GM12872 (cell line): ENCODE data around the gene CUL4A.

Experiments
- TF ChIP-seq, protein P1 (sequence below): IDR thresholded peaks from 3 replicates; pipeline ENCODE4 v1.5.1; 2011; ENCODE audit warnings: low read depth, mild to moderate bottlenecking, low read length, moderate library complexity; ENCODE audit not compliant: insufficient read depth

Gene CUL4A

DNA sequence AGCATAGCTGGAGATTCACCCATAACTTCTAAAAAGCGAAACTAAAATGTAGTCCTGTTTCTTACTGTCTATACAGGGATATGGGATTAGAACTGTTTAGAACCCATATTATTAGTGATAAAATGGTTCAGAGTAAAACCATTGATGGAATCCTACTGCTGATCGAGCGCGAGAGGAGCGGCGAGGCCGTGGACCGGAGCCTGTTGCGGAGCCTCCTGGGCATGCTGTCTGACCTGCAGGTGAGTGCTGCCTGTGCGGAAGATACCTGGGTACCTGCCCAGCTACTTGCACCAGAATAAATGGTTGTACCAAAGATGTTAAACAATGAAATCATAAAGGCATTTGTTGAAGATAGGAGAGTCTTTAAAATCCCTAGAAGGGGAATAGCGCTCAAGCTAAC lies 23.7 kb downstream of the CUL4A start:
- TF ChIP-seq, protein P1, sequence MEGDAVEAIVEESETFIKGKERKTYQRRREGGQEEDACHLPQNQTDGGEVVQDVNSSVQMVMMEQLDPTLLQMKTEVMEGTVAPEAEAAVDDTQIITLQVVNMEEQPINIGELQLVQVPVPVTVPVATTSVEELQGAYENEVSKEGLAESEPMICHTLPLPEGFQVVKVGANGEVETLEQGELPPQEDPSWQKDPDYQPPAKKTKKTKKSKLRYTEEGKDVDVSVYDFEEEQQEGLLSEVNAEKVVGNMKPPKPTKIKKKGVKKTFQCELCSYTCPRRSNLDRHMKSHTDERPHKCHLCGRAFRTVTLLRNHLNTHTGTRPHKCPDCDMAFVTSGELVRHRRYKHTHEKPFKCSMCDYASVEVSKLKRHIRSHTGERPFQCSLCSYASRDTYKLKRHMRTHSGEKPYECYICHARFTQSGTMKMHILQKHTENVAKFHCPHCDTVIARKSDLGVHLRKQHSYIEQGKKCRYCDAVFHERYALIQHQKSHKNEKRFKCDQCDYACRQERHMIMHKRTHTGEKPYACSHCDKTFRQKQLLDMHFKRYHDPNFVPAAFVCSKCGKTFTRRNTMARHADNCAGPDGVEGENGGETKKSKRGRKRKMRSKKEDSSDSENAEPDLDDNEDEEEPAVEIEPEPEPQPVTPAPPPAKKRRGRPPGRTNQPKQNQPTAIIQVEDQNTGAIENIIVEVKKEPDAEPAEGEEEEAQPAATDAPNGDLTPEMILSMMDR, result no peak

DNA sequence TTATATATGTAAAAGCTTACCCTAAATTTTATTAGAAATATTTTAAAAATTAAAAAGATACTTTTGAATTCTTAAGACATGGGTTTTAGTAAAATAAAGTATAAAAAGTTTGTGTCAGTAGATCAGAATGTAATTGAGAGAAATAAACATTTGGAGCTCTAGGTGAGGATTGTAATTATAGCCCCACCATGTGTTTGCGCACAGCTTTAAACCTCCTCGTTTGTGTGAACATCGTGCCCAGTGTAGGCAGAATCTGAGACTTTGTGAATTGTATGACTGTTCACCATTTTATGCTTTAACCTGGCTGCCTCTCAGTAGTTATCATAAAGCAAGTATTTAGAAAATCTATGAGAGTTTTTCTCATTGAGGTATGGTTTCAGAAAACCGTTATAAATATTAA lies 29.1 kb downstream of the CUL4A start:
- TF ChIP-seq, protein P1, result no peak

DNA sequence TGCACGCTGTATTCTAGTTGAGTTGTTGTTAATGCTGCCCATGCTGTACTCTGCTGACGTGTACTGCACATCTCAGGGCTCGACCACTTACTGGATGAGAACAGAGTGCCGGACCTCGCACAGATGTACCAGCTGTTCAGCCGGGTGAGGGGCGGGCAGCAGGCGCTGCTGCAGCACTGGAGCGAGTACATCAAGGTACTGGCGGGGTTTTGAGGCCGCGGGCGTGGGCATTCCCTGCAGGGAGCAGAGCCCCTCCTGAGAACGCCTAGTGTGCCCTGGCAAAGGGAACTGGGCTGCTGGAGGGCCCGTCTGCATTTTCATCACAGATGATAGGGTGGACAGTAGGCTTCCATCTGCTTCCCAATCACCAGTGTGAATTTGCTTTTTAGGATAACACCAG lies 29.9 kb downstream of the CUL4A start:
- TF ChIP-seq, protein P1, result no peak

DNA sequence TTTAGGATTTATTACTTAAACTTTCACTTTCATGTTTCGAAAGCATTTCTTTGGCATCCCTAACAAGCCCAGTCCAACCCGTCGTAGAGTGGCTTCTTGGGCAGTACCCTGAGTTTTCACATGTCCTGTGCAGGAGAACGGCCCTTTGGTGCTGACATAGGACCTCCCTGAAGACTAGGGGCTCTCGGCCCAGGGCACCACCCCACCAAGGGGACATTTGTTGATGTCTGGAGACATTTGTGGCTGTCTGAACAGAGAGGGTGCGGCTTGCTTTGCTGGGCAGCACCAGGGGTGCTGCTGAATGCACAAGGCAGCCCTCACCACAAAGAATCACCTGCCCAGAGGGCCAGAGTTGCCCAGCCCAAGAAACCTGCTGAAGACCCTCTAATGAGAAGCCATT lies 30.6 kb downstream of the CUL4A start:
- TF ChIP-seq, protein P1, result no peak

DNA sequence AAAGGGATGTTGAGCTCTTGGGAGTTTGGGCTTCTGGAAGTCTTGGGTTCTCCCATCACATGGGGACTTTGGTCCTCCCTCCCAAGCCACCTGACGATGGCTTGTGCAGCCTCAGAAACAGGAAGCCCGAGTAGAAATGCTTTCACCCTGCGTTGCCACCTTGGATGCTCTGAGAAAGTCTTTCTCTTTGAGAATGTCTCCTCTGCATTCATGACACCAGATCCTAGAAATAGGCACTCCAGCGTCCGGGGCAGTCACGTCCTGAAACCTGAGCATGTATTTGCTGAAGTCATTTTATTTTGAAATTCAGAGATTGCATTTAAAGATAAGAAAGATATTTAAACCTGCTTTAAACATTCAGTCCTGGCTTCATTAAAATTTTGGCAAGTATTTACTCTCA lies 34.4 kb downstream of the CUL4A start:
- TF ChIP-seq, protein P1, result no peak

DNA sequence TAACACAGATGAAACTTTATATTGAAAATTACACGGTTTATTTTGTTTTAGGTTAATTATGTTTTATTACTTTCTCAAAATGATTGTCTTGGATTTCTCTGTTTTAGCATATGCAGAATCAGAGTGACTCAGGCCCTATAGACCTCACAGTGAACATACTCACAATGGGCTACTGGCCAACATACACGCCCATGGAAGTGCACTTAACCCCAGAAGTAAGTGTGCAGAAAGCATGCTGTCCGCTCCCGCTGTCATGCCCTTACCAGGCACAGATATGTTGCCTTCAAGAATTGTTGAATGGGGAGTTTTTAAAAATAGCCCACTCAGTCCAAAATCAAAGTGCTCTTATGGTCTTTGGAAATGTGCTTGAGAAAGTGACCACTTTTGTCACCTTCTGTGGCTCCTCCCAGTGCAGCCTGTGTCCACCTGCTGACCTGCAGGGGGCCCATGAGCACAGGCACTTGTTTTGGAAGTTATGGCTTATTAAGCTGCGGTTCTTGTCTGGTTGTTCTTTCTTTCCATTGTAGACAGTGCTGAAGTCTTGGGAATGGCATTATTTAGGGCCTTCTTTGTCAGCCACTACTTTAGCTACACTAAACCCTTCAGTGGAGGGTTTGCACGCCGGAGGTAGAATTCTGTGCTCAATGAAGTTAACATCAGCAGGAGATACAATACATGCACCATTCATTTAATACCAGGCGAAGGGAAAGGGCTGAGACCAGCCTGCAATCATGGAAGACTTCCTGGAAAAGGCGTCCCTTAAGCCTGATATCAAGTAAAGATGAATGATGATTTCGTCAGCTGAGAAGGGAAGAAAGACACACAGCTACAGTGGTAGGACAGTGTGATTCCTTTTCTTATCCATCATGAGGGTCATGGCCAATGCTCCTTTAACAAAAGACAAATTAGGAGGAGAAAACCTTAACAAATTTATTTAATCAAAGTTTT lies 36.7 kb downstream of the CUL4A start:
- TF ChIP-seq, protein P1, result peak; percentile 42; the same call in 1 of the 3 replicates

DNA sequence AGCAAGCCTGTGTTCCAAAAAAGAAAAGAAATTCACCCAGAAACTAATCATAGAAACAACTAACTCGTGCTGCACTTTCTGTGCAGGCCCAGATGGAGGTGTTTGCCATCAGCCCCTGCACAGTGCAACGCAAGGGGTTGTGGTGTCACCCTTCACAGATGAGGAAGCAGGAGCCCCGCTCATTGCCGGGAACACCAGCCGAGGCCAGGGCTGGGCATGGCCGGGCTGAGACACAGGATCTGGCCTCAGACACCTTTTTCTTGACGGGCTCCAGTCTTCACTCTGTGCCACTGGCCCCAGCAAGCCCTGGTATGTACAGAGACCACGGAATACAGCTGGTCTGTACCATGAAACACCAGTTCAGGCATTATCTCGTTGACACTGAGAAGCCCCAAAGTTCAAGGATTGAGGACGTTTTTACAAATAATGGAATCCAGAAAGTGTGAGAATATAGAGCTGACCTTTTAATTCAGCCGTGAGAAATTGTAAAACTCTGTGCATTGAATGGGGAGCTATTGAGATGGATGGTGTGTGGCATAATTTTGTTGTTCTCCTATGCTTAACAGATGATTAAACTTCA lies 43.2 kb downstream of the CUL4A start:
- TF ChIP-seq, protein P1, result no peak
